GM23338 (cell line): ENCODE measurements around the gene RAD18. TPM values are rescaled to one million over a fixed set of nuclear protein-coding genes. Genes with fewer than 3 reads are reported as not detected.

Experiments used
- ATAC-seq: fragments of 200-7000 bp; cut with Tn5 transposase; 3 replicates; pipeline ENCODE4 v1.9.1; 2020
- DNase-seq: peaks from one replicate; pipeline ENCODE4 v3.0.0-alpha.2; 2015; ENCODE audit warnings: low spot score
- H2AFZ ChIP-seq: fragments of 200-600 bp; sonication (generic); 2 replicates; pipeline ENCODE4 v1.8.0; 2016; ENCODE audit warnings: antibody characterized with exemption, mild to moderate bottlenecking, moderate library complexity
- H3F3A ChIP-seq: fragments of 200-600 bp; sonication (generic); replicated peaks from 2 replicates; pipeline ENCODE4 v1.8.0; 2017; ENCODE audit warnings: antibody characterized with exemption, mixed run types, low read depth
- H3K27ac ChIP-seq: fragments of 200-600 bp; sonication (generic); 2 replicates; pipeline ENCODE4 v1.6.1; 2016; ENCODE audit warnings: low read depth
- H3K27me3 ChIP-seq: fragments of 200-600 bp; sonication (generic); 2 replicates; pipeline ENCODE4 v1.8.0; 2016; ENCODE audit warnings: mild to moderate bottlenecking, mixed run types, moderate library complexity; ENCODE audit not compliant: insufficient read depth
- H3K36me3 ChIP-seq: fragments of 200-600 bp; sonication (generic); 2 replicates; pipeline ENCODE4 v1.8.0; 2016; ENCODE audit warnings: mild to moderate bottlenecking; ENCODE audit not compliant: insufficient read depth
- H3K4me1 ChIP-seq: fragments of 200-600 bp; sonication (generic); 2 replicates; pipeline ENCODE4 v1.8.0; 2016; ENCODE audit warnings: mild to moderate bottlenecking, moderate library complexity; ENCODE audit not compliant: insufficient read depth
- H3K4me2 ChIP-seq: fragments of 200-600 bp; sonication (generic); 2 replicates; pipeline ENCODE4 v1.7.1; 2017; ENCODE audit warnings: mixed run types
- H3K4me3 ChIP-seq: fragments of 200-600 bp; sonication (generic); 2 replicates; pipeline ENCODE4 v1.6.1; 2016; ENCODE audit warnings: mixed run types
- H3K79me2 ChIP-seq: fragments of 200-600 bp; sonication (generic); replicated peaks from 2 replicates; pipeline ENCODE4 v1.8.0; 2017; ENCODE audit warnings: mild to moderate bottlenecking; ENCODE audit not compliant: insufficient read depth
- H3K9me2 ChIP-seq: fragments of 200-600 bp; sonication (generic); 2 replicates; pipeline ENCODE4 v1.8.0; 2017; ENCODE audit not compliant: insufficient read depth
- H4K20me1 ChIP-seq: fragments of 200-600 bp; sonication (generic); replicated peaks from 2 replicates; pipeline ENCODE4 v1.8.0; 2017; ENCODE audit warnings: mild to moderate bottlenecking; ENCODE audit not compliant: insufficient read depth
- H3K27ac Mint-ChIP-seq: 2 replicates; pipeline ENCODE4 v1.8.0; 2020; ENCODE audit warnings: inconsistent platforms, mild to moderate bottlenecking, moderate library complexity, mixed read lengths
- H3K27me3 Mint-ChIP-seq: 3 replicates; pipeline ENCODE4 v1.8.0; 2022; ENCODE audit warnings: low read depth, mild to moderate bottlenecking, moderate library complexity, mixed read lengths, inconsistent platforms; ENCODE audit not compliant: insufficient read depth, poor library complexity
- H3K36me3 Mint-ChIP-seq: 3 replicates; pipeline ENCODE4 v1.8.0; 2021; ENCODE audit warnings: low read depth, mild to moderate bottlenecking, inconsistent platforms, moderate library complexity, mixed read lengths
- H3K4me1 Mint-ChIP-seq: 3 replicates; pipeline ENCODE4 v1.8.0; 2020; ENCODE audit warnings: mild to moderate bottlenecking, inconsistent platforms, mixed read lengths
- H3K4me3 Mint-ChIP-seq: 3 replicates; pipeline ENCODE4 v1.8.0; 2021; ENCODE audit warnings: moderate library complexity, mild to moderate bottlenecking, inconsistent platforms, mixed read lengths
- H3K9me3 Mint-ChIP-seq: 3 replicates; pipeline ENCODE4 v1.8.0; 2020; ENCODE audit warnings: moderate library complexity, mild to moderate bottlenecking, inconsistent platforms, mixed read lengths
- EZH2phosphoT487 ChIP-seq: fragments of 200-600 bp; sonication (generic); IDR thresholded peaks from one replicate; pipeline ENCODE4 v1.8.1; 2018; ENCODE audit warnings: antibody characterized with exemption; ENCODE audit not compliant: unreplicated experiment
- JUNB ChIP-seq: IDR thresholded peaks from one replicate; pipeline ENCODE4 v1.6.1; 2016; ENCODE audit warnings: antibody characterized with exemption; ENCODE audit not compliant: unreplicated experiment
- NANOG ChIP-seq: IDR thresholded peaks from 2 replicates; pipeline ENCODE4 v1.6.1; 2016; ENCODE audit warnings: antibody characterized with exemption, borderline replicate concordance
- POLR2AphosphoS5 ChIP-seq: IDR thresholded peaks from 2 replicates; pipeline ENCODE4 v1.6.1; 2016; ENCODE audit warnings: antibody characterized with exemption, low read depth
- REST ChIP-seq: IDR thresholded peaks from one replicate; pipeline ENCODE4 v1.6.1; 2018; ENCODE audit warnings: antibody characterized with exemption; ENCODE audit not compliant: unreplicated experiment
- STAT1 ChIP-seq: IDR thresholded peaks from one replicate; pipeline ENCODE4 v1.6.1; 2016; ENCODE audit warnings: antibody characterized with exemption; ENCODE audit not compliant: unreplicated experiment
- ZNF114 ChIP-seq: fragments of 250-450 bp; sonication (Bioruptor Pico); IDR thresholded peaks from 2 replicates; pipeline ENCODE4 v1.5.0; 2020; ENCODE audit warnings: mild to moderate bottlenecking, moderate library complexity
- ZNF331 ChIP-seq: fragments of 250-450 bp; sonication (Bioruptor Pico); IDR thresholded peaks from 2 replicates; pipeline ENCODE4 v1.5.0; 2020; ENCODE audit warnings: low read depth, mild to moderate bottlenecking, moderate library complexity
- polyA plus RNA-seq: library from polyadenylated mRNA; unstranded; fragments of >200 nt; fragmentation: Nextera tagmentation; extraction: Ambion mirVana; gene quantifications from 2 replicates; pipeline ENCODE4 v1.2.1, GENCODE V29; 2016
- total RNA-seq: library from RNA; depleted of rRNA; stranded (reverse); fragments of >200 nt; shearing (Covaris generic); gene quantifications from 2 replicates; pipeline ENCODE4 v1.2.3, GENCODE V29; 2014

The RAD18 gene
- total and polyA plus RNA-seq, 2 experiments from 2014 or later = 25.4 to 40.1 TPM

- H3K27me3 Mint-ChIP-seq = peaks cover 15% of the 10 kb centered on the region
- peaks cover 18% of the 10 kb centered on the region for H3K4me1 Mint-ChIP-seq
- TF ChIP-seq STAT1 (no peak), NANOG (no peak), JUNB (no peak), REST (no peak), EZH2phosphoT487 (no peak)
- DNase-seq (no peak), ATAC-seq (no peak)
- Histone ChIP-seq H3K36me3 (no peaks in the 10 kb centered on the region), H3K27me3 (no peaks in the 10 kb centered on the region), H3K79me2 (no peaks in the 10 kb centered on the region), H3K4me1 (0 out of 2 replicates have a peak, but pooled peaks cover 8% of the 10 kb centered on the region), H2AFZ (no peak overlapping the region), H4K20me1 (no peaks in the 10 kb centered on the region), H3F3A (no peaks in the 10 kb centered on the region), H3K27ac (no peak overlapping the region), H3K4me2 (no peak overlapping the region), H3K9me2 (no peaks in the 10 kb centered on the region), H3K4me3 (no peak overlapping the region)
- no peak overlapping the region for H3K4me3 Mint-ChIP-seq
- H3K27ac Mint-ChIP-seq = no peak overlapping the region
- no peaks in the 10 kb centered on the region for H3K9me3 Mint-ChIP-seq
- no peaks in the 10 kb centered on the region; the same call in 2 of the 3 replicates for H3K36me3 Mint-ChIP-seq
These were observed 28.9 kb upstream of the RAD18 start for GRCh38 chr3:8992199-8992598.

GRCh38 chr3:8990266-8991215, 27.3 kb upstream of the RAD18 start:
- H3K4me2 ChIP-seq = no peak overlapping the region
- no peak for ATAC-seq
- TF ChIP-seq REST (no peak), POLR2AphosphoS5 (no peak), ZNF331 (CRISPR knock-in tag) (no peak), NANOG (no peak), ZNF114 (CRISPR knock-in tag) (no peak)

More at GRCh38 chr3:8990266-8991215, 27.3 kb upstream of the RAD18 start:
- Mint-ChIP-seq H3K4me1 (peaks cover 16% of the 10 kb centered on the region), H3K36me3 (no peaks in the 10 kb centered on the region; the same call in 2 of the 3 replicates), H3K27me3 (peaks cover 12% of the 10 kb centered on the region), H3K9me3 (no peaks in the 10 kb centered on the region), H3K4me3 (no peak overlapping the region), H3K27ac (no peak overlapping the region)
- Histone ChIP-seq H3K4me1 (0 out of 2 replicates have a peak, but pooled peaks cover 8% of the 10 kb centered on the region), H4K20me1 (no peaks in the 10 kb centered on the region), H3K36me3 (no peaks in the 10 kb centered on the region), H2AFZ (no peak overlapping the region), H3F3A (no peaks in the 10 kb centered on the region), H3K79me2 (no peaks in the 10 kb centered on the region), H3K4me3 (no peak overlapping the region), H3K27me3 (no peaks in the 10 kb centered on the region), H3K9me2 (no peaks in the 10 kb centered on the region), H3K27ac (no peak overlapping the region)
- DNase-seq = no peak
